ENCODE measurements around the gene CNGA1. TPM values are rescaled to one million over a fixed set of nuclear protein-coding genes. Genes with fewer than 3 reads are reported as not detected.

The CNGA1 gene
- total and polyA plus RNA-seq, 7 donors = 0.16 to 3.0 (median 1.7) TPM; not detected in 3

DNA sequence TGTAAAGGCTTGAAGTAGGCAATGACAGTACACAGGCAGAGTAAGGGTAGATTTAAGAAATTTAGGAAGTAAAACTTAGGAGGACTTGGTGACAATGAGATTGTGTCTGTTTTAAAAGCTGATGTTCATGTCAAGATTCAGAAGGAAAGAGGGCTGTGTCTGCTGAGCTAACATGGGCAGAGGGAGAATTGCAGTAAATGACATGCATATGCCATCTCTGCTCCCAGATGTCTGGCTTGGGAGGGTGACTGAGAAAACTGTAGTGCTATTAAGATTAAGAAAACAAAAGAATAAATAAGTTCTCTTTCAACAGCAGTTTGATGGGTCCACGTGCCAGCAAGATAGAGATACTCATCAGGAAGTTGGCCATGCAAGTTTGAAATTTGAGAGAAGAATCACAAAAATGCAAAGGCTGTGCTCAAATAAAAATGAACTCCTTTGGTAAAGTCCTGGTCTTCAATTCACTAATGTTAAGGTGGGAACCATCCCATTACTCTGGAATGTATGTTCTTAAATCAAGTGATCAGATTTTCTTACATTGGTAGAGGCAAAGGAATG lies 109.3 kb downstream of the CNGA1 start:
- 35 to 40% methylated on average over 1 of the region's 1 CpG for WGBS, 2 donors
- intact Hi-C loops (cut with DNase I) = no loop called here
- peaks cover 0 to 79% (median 12%) of the 10 kb centered on the region in 4 donors for H3K36me3 ChIP-seq

DNA sequence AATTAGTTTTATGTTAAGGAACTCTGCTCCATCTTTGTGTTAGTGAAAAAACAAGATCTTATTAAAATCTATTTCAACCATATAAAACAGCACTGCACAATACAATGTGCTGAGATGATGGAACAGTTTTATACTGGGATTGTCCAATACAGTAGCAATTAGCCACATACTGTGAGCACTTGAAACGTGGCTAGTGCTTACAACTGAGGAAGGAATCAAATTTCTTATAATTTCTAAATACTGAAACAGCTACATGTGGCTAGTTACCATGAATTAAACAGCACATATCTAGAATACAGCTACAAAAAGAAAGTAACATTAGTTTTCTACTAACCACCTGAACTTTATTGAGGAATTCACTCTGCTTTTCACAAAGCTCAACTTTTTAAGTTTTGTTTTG lies 116.8 kb downstream of the CNGA1 start:
- TF ChIP-seq EP300 (IDR thresholded peaks at IDR 0.05) (no peak), POLR2AphosphoS5 (IDR thresholded peaks at IDR 0.05) (no peak), POLR2A (IDR thresholded peaks at IDR 0.05) (no peak), CTCF (IDR thresholded peaks at IDR 0.05) (no peak)
- H3K27me3 ChIP-seq = no peaks in the 10 kb centered on the region
- DNase-seq = no peak
- WGBS, 2 donors = 70 to 87% methylated on average over 1 of the region's 1 CpG
- peaks cover 0 to 93% (median 27%) of the 10 kb centered on the region in 4 donors for H3K36me3 ChIP-seq
- H3K27ac ChIP-seq = no peak overlapping the region
- intact Hi-C loops (cut with DNase I) = no loop called here
- no peaks in the 10 kb centered on the region for H3K9me3 ChIP-seq
- no peaks in the 10 kb centered on the region for H3K4me1 ChIP-seq
- H3K4me3 ChIP-seq = no peak overlapping the region

More for the DNA sequence above, 109.3 kb downstream of the CNGA1 start:
- H3K9me3 ChIP-seq = no peaks in the 10 kb centered on the region
- H3K4me3 ChIP-seq = no peak overlapping the region
- no peaks in the 10 kb centered on the region for H3K27me3 ChIP-seq
- no peak for TF ChIP-seq EP300 (IDR thresholded peaks at IDR 0.05)
- TF ChIP-seq CTCF (IDR thresholded peaks at IDR 0.05) = no peak
- no peak for TF ChIP-seq POLR2AphosphoS5 (IDR thresholded peaks at IDR 0.05)
- no peak for TF ChIP-seq POLR2A (IDR thresholded peaks at IDR 0.05)
- H3K27ac ChIP-seq = no peak overlapping the region
- no peak for DNase-seq
- H3K4me1 ChIP-seq = peaks cover 0 to 11% (median 0%) of the 10 kb centered on the region in 4 donors

GRCh38 chr4:47891928-47892327 lies 124.6 kb downstream of the CNGA1 start:
- TF ChIP-seq POLR2A (IDR thresholded peaks at IDR 0.05) (no peak), CTCF (IDR thresholded peaks at IDR 0.05) (no peak), POLR2AphosphoS5 (IDR thresholded peaks at IDR 0.05) (no peak), EP300 (IDR thresholded peaks at IDR 0.05) (no peak)
- H3K9me3 ChIP-seq = no peaks in the 10 kb centered on the region
- WGBS, 2 donors = 96 to 100% methylated on average over 1 of the region's 1 CpG
- no peaks in the 10 kb centered on the region for H3K4me1 ChIP-seq
- peaks cover 0 to 97% (median 10%) of the 10 kb centered on the region in 4 donors for H3K36me3 ChIP-seq
- no peak overlapping the region for H3K4me3 ChIP-seq
- H3K27ac ChIP-seq = no peak overlapping the region
- no peaks in the 10 kb centered on the region for H3K27me3 ChIP-seq
- no peak for DNase-seq
- intact Hi-C loops (cut with DNase I) = no loop called here

Other genes with a start within 250 kb of the CNGA1 start
- gene CORIN, start 178.6 kb downstream of the CNGA1 start, total RNA-seq = 1 to 10 TPM in 1 of 4 donors, under 1 TPM in 3; 0.14 to 2.5 (median 0.52) TPM
- under 1 TPM; under 0.01 to 0.69 (median 0.34) TPM for gene CORIN, start 178.6 kb downstream of the CNGA1 start, polyA plus RNA-seq
- gene NFXL1, start 102.1 kb downstream of the CNGA1 start, total RNA-seq = 10 to 100 TPM in 3 of 4 donors, 1 to 10 TPM in 1; 8.0 to 20.5 (median 15.8) TPM
- 1 to 10 TPM; 1.8 to 4.8 (median 3.7) TPM for gene NFXL1, start 102.1 kb downstream of the CNGA1 start, polyA plus RNA-seq
- gene NIPAL1, start 91 bp upstream of the CNGA1 start, total RNA-seq = under 1 TPM in 3 of 4 donors, not detected in 1; 0.33 to 0.81 (median 0.36) TPM
- 1 to 10 TPM; 5.8 to 8.6 (median 6.6) TPM for gene NIPAL1, start 91 bp upstream of the CNGA1 start, polyA plus RNA-seq
- 1 to 10 TPM in 1 of 4 donors, under 1 TPM in 3; 0.55 to 1.1 (median 0.85) TPM for gene TXK, start 117.6 kb upstream of the CNGA1 start, total RNA-seq
- gene TXK, start 117.6 kb upstream of the CNGA1 start, polyA plus RNA-seq = 1 to 10 TPM in 1 of 3 donors, not detected in 2; 7.5 TPM

Data from sigmoid colon (tissue), 7 donors.